Activated naive CD4-positive, alpha-beta T cell (primary cell): ENCODE results near the gene TMEM52B.
A peak's percentile ranks its signal among the peaks of the same experiment; 100 is the strongest.

Source experiments
- DNase-seq, 4 experiments: peaks; one replicate each; lab custom pipeline; 2025; lab: John Stamatoyannopoulos, UW

The TMEM52B gene

GRCh38 chr12:10178821-10179220, at the start of gene TMEM52B:
TMEM52B (plus strand) TSS chr12:10179032; CDS start chr12:10179575, 543 bp downstream.
- no peak for DNase-seq

GRCh38 chr12:10130042-10130441, 48.8 kb upstream of the TMEM52B start, which contains the start of gene CLEC7A:
CLEC7A (minus strand) TSS chr12:10130199; CDS start chr12:10130082, 117 bp downstream.
- DNase-seq, result no peak

- no peak for DNase-seq
Measured at GRCh38 chr12:10131111-10131690, 47.6 kb upstream of the TMEM52B start.

DNA sequence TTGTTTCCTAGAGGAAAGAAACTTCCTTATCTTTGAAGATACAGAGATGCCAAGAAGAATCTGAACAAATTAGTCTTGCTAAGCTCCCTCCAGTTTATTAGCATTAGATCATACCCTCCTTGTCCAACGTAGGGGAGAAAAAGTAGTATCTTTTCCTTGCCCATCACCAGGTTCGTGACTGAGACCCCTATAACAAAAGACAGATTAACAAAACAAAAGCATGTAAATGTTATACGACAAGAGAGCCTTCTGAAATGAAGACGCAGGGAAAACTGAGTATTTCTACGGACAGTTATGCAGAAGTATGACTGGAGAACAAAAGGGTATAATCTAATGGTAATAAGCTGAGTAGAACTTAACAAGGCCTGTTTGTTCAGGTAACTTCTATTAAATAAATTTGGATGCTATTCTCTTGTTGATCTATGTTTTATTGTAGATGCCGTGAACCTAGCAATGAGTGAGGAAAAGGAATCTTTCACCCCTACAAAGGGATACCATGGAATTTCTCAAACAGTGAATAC, 45.9 kb upstream of the TMEM52B start:
- DNase-seq, result no peak

- DNase-seq, result no peak
Measured at GRCh38 chr12:10135126-10135525, 43.7 kb upstream of the TMEM52B start.

DNA sequence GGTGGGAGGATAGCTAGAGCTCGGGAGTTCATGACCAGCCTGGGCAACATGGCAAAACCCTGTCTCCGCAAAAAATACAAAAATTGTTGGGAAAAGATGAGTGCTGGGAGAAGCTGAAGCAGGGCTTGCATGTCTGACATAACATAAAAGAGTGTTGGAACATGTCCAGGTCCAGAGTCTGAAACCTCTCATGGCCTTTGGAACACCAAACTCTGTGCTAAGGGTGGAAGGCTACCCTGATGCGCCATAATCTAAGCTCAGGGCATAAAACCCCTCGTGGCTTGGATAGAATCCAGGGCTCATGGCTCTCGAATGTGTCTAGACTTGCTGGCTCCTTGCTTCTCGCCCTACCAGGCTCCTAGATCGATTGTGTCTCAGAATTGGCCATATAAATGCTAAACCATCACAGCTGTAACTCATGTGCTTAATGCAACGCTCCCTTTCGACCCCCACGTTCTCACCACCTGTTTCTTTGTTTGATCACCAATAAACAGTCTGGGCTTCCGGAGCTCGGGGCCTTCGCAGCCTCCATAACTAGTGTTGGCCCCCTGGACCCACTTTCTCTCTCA, 42.1 kb upstream of the TMEM52B start:
- DNase-seq, result no peak

GRCh38 chr12:10140001-10140400, 38.8 kb upstream of the TMEM52B start:
- DNase-seq, result peak in 3 of 4 experiments; percentile 4 to 8 (median 6)

DNA sequence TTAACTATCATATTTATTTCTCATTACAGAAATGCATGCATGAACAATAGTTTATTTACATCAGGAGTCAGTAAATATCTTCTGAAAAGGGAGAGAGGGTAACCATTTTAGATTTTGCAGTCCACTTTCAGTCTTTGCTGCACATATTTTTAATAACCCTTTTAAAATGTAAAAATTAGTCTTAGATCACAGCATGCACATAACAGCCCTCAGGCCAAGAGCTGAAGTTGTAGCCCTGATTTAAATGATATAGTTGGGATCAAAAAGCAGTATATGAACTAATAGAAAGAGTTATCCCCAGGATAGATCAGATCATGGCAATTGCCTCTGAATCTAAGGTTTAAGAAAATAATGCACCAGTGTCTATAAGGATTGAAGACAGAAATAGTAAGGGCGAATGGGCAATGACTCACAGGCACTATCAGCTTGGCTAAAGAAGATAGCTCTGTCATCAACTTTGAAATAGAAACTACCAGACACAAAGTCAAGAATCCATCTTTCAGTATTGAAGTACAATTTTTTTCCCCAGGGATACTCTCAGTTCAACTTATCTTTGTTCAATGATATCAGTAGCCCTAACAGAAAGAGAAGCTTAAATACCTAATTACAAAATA, 35.7 kb upstream of the TMEM52B start:
- no peak for DNase-seq

GRCh38 chr12:10147714-10148403, 31.0 kb upstream of the TMEM52B start:
- DNase-seq, result no peak

GRCh38 chr12:10151621-10152020, 27.2 kb upstream of the TMEM52B start:
- no peak for DNase-seq

DNA sequence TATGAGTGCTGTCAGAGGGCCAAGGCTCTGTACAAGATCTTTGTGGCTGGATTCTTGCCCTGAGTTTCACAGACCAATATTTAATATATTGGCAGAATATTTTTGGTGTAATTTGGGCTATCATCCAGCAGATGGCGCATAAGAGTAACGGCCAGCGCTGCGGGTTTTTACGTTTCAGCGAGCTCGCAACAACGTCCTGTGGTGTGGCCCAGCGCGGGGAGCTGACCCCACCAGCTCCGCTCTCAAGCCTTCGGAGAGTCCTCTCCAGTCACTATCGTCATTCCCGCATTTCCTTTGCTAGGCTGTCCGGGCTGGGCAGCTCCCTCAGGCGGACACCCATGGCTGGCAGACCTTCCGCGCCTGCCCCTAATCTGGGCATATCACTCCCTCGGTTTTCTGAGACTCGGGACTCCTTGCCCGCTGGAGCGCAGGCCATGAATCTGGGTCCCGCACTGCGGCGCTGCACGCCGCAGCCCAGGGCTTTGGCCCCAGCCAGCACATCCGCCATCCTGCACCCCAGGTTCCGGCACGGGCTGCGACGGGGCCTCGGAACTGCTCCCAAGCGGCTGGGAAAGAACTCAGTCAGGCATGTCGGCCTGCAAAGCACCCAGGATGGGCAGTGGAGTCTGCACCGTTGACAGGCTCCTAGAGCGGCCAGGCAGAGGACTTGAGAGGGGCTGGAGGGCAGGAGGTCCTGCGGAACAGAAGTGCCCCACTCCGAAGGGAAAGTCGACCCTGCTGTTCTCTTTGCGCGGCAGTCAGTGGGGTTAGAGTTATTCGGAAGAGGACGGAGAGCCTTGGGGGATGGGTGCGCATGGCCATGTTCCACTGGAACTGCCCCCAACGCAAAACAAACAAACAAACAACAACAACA, 25.3 kb upstream of the TMEM52B start:
- DNase-seq, result peak; percentile 16 to 44 (median 32)

- no peak for DNase-seq
Measured at GRCh38 chr12:10154145-10154496, 24.7 kb upstream of the TMEM52B start.

DNA sequence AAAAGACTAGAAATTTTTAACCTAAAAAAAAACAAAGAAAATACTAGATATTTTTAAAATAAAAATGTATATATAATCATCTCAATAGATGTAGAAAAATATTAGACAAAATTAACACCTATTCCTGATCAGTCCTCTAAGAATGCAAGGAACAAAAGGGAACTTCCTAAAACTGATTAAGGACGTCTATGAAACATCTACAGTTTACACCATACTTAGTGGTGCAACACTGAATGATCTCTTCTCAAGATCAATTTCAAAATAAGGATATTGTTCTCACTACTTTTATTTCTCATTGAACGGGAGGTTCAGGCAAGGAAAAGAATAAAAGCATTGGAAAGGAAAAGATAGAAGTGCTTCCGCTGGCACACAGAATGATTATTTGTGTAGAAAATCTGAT, 22.9 kb upstream of the TMEM52B start:
- DNase-seq, result no peak

DNA sequence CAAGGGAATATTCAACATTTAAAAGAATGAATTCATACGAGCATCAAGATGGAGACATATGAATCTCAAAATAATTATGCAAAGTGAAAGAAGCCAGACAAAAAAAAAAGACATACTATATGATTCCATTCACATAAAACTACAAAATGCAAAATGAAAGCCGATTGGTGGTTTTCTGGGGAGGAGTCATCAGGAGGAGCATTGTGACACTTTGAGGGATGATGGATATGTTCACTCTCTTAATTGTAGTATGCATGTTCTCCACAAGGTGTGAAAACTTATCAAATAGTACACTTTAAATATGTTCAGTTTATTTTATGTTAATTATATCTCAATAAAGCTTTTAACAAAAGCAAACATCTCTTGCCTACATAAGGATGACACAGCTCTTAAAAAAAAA, 20.4 kb upstream of the TMEM52B start:
- DNase-seq, result no peak

- DNase-seq, result no peak
Measured at GRCh38 chr12:10159280-10159679, 19.6 kb upstream of the TMEM52B start.

DNA sequence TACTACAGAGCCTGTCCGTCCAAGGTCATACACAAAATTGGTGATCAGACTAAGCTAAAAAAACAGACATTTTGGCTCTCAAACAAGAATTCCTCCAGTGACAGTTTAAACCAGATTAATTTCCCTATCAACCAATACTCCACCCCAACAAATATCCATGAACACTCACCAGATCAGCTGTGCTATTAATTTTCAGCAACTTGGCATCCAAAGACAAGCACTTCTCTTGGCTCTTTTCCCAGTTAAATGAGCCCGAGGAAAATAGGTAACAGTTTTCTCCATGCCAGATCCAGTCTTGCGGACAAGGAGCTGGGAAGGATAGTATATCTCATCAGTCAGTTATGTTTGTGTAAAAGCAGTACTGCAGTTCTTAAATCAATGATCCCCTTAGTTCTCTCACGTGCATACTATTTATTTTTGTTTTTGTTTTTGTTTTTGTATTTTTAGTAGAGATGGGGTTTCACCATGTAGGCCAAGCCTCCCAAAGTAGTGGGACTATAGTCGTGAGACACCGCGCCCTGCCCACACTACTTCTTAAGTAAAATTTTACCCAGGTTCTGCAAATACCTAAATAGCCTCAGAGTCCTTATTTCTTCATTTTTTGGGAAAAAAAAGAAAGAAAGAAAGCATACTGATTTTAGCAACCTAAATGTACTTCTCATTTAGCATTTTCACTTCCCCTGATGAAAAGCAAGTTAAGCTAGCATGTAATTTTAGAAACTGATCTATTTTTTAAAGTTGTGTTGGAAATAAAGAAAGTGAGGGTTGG, 18.0 kb upstream of the TMEM52B start:
- DNase-seq, result no peak

- no peak for DNase-seq
Measured at GRCh38 chr12:10163084-10163483, 15.7 kb upstream of the TMEM52B start.

DNA sequence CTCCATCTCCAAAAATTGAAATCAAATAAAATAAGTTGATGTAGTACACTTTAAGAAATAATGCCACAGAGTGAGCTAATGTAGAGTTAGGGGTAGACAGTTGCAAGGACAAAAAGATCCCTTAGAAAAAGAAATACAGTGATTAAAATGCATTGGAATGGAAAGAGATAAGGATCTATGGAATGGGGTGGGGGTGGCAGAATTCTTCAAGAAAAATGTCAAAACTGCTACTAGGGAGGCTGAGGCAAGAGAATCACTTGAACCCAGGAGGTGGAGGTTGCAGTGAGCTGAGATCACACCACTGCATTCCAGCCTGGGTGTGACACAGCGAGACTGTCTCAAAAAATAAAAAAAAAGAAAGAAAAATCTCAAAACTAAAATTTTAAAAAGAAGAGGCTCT, 13.4 kb upstream of the TMEM52B start:
- no peak for DNase-seq

DNA sequence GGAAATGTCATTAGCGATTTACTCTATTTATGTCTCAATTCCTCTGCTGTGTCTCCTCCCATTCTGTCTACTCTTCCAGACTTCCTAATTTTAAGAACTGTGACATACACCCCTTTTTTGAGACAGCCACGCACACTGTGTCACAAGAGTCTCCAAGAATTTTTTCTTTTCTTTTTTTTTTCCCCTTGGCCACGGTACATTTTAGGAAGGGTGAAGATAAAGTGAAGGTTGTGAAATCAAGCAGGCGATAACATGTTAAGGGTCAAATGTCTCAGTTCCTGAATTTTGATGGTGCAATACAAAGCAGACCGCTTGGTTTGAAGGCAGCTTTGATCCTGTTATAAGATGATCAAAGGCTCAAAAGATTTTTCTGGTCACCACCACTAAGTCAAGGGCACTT, 11.2 kb upstream of the TMEM52B start:
- no peak for DNase-seq

GRCh38 chr12:10169104-10169503, 9.7 kb upstream of the TMEM52B start:
- no peak for DNase-seq

GRCh38 chr12:10170216-10170615, 8.6 kb upstream of the TMEM52B start:
- no peak for DNase-seq
